Measurements from ENCODE around the gene PPME1. TPM values are rescaled to one million over a fixed set of nuclear protein-coding genes. Genes with fewer than 3 reads are reported as not detected.

The PPME1 gene
- total RNA-seq, 4 donors from 2014 or later: 32.3 to 55.3 (median 38.8) TPM

GRCh38 chr11:74279256-74279655 is 108.2 kb downstream of the PPME1 start:
- H3K4me1 ChIP-seq: peaks cover 0 to 13% of the 10 kb centered on the region in 2 donors
- 81 to 88% methylated on average over 5 of the region's 5 CpGs for WGBS, 2 donors
- no peaks in the 10 kb centered on the region for H3K27me3 ChIP-seq
- H3K4me3 ChIP-seq (replicated peaks in 1 of 3): no peak overlapping the region
- no peak overlapping the region for H3K27ac ChIP-seq
- no peaks in the 10 kb centered on the region for H3K36me3 ChIP-seq
- intact Hi-C loops (cut with DNase I): no loop called here
- no peak for DNase-seq
- no peaks in the 10 kb centered on the region for H3K9me3 ChIP-seq
- TF ChIP-seq CTCF (IDR thresholded peaks at IDR 0.05) (no peak), POLR2A (IDR thresholded peaks at IDR 0.05) (no peak)

GRCh38 chr11:74280494-74280893 is 109.4 kb downstream of the PPME1 start:
- Histone ChIP-seq H3K36me3 (no peaks in the 10 kb centered on the region), H3K27ac (no peak overlapping the region), H3K4me3 (replicated peaks in 1 of 3) (no peak overlapping the region), H3K9me3 (no peaks in the 10 kb centered on the region), H3K27me3 (no peaks in the 10 kb centered on the region), H3K4me1 (peaks cover 0 to 13% of the 10 kb centered on the region in 2 donors)
- TF ChIP-seq CTCF (IDR thresholded peaks at IDR 0.05) (no peak), POLR2A (IDR thresholded peaks at IDR 0.05) (no peak)
- intact Hi-C loops (cut with DNase I): no loop called here
- no peak for DNase-seq

GRCh38 chr11:74282421-74282820 is 111.3 kb downstream of the PPME1 start:
- WGBS, 2 donors: 26 to 40% methylated on average over 3 of the region's 3 CpGs
- peaks cover 0 to 13% of the 10 kb centered on the region in 2 donors for H3K4me1 ChIP-seq
- H3K27me3 ChIP-seq: no peaks in the 10 kb centered on the region
- H3K27ac ChIP-seq: peak overlapping the region in 1 of 3 donors; percentile 8
- H3K4me3 ChIP-seq (replicated peaks in 1 of 3): no peak overlapping the region
- no peak for TF ChIP-seq POLR2A (IDR thresholded peaks at IDR 0.05)
- TF ChIP-seq CTCF (IDR thresholded peaks at IDR 0.05): no peak
- intact Hi-C loops (cut with DNase I): no loop called here
- H3K9me3 ChIP-seq: no peaks in the 10 kb centered on the region
- peak; percentile 84 to 90 for DNase-seq
- no peaks in the 10 kb centered on the region for H3K36me3 ChIP-seq

- Histone ChIP-seq H3K4me1 (peaks cover 0 to 17% of the 10 kb centered on the region in 2 donors), H3K4me3 (replicated peaks in 1 of 3) (no peak overlapping the region), H3K27me3 (no peaks in the 10 kb centered on the region), H3K36me3 (no peaks in the 10 kb centered on the region), H3K27ac (peak overlapping the region in 2 of 3 donors; percentile 8 to 13), H3K9me3 (no peaks in the 10 kb centered on the region)
- TF ChIP-seq POLR2A (IDR thresholded peaks at IDR 0.05) (no peak), CTCF (IDR thresholded peaks at IDR 0.05) (no peak)
- DNase-seq: no peak
- intact Hi-C loops (cut with DNase I): no loop called here
- WGBS, 2 donors: 52 to 54% methylated on average over 5 of the region's 5 CpGs
Observed at GRCh38 chr11:74282914-74283371, 111.9 kb downstream of the PPME1 start.

GRCh38 chr11:74283580-74284180 is 112.6 kb downstream of the PPME1 start:
- no peak overlapping the region for H3K27ac ChIP-seq
- TF ChIP-seq POLR2A (IDR thresholded peaks at IDR 0.05) (no peak), CTCF (IDR thresholded peaks at IDR 0.05) (no peak)
- H3K36me3 ChIP-seq: no peaks in the 10 kb centered on the region
- H3K4me3 ChIP-seq (replicated peaks in 1 of 3): no peak overlapping the region
- H3K9me3 ChIP-seq: no peaks in the 10 kb centered on the region
- H3K27me3 ChIP-seq: no peaks in the 10 kb centered on the region
- peaks cover 0 to 22% of the 10 kb centered on the region in 2 donors for H3K4me1 ChIP-seq
- no peak for DNase-seq
- intact Hi-C loops (cut with DNase I): no loop called here
- WGBS, 2 donors: 94% methylated on average over 3 of the region's 3 CpGs
